Posterior vena cava (tissue), 2 donors: ENCODE data around the gene IGFBP6. TPM values are rescaled to one million over a fixed set of nuclear protein-coding genes. Genes with fewer than 3 reads are reported as not detected.
"Not testable (repeated sequence)": the region's sequence is repeated elsewhere in the genome, so short reads cannot be mapped to it uniquely, and the experiment has no call there.

Experiments used
- DNase-seq: peaks from one replicate; pipeline ENCODE4 v3.0.0-alpha.2; 2020; ENCODE audit warnings: low spot score
- intact Hi-C, 2 donors: fragments of 100-400 bp; cut with DNase I; formaldehyde crosslinking; loops; one replicate each; pipeline versions ENCODE4 v1.14.1 to v1.14.2; 2022 to 2023
- total RNA-seq, 2 donors: library from RNA; stranded (reverse); fragmentation: NEBNext Ultra II Directional; extraction: Animal tissue kit (Norgen Biotek cat#: 25700); gene quantifications; one replicate each; pipeline ENCODE4 v1.2.1, GENCODE V29; 2021
- donor health status: DM: yes; HTN: yes; CAD: no.
- donor health status: DM: yes; HTN: yes; CAD: no.

The IGFBP6 gene
- total RNA-seq, 2 donors from 2014 or later, result 679 to 733 TPM

DNA sequence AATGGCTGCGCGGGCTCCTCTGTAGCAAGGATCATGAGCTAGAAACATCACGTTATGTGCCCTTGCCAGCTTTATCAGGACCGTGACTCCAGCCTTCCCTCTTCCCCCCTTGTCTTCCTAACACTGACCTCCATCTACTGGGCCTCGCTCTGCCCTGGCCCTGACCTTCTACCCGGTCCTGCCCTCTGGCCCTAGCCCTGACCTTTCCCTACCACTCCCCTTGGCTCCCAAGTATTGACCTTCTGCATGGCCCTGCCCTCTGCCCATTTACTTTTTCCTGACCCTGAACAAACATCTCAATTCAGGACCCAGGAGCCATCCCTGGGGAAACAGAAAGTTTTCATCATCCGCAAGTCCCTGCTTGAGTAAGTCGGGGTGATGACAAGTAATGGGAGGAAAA lies 7.8 kb downstream of the IGFBP6 start:
- intact Hi-C loops, result no loop called here
- no peak for DNase-seq

DNA sequence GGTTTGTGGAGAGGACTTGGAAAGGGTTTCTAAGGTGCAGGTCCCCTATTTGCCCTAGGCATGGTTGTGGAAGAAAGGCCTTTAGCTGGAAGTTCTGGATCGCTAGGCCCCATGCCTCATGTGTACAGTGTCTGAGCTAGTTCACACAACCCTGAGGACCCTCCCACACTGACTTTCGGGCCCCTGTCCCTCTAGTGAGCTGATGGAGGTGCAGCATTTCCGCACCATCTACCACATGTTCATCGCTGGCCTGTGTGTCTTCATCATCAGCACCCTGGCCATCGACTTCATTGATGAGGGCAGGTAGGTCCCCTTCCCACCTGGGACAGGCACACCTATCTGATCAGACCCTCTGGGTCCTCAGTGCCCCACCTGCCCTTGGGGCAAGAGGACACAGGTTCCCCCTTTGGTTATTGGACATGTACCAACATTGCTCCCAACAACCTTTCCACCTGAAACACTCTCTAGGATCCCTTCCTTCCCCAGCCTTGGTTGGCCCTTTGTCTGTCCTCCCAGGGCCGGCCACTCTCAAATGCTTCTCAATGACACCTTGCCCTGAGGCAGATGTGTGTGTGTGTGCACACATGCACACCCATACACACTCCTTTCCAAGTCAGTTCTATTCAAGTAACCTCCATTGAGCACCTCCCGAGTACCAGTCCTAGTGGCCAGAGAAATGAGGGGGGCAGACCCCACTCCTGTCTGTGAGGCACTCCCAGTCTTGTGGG lies 8.4 kb downstream of the IGFBP6 start:
- intact Hi-C loops, result no loop called here
- DNase-seq, result no peak

DNA sequence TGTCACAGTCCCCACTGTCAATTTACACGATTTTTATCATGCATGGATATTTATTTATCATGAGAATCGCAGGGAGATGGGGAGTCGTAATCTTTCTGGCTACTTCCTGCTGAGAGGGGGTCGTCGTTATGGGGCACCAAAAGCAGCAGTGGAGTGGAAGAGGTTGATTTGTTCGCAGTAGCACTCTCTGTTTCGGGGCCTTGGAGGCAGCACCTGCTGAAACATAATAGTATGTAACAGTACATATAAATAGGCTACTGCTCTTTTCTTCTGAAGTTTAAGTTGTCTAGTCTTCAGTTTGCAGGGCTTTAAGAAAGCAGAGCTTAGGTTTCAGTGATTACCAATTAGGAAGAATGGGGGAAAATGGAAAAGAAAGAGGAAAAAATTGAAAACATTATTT lies 9.7 kb downstream of the IGFBP6 start:
- no peak for DNase-seq
- intact Hi-C loops, result no loop called here

DNA sequence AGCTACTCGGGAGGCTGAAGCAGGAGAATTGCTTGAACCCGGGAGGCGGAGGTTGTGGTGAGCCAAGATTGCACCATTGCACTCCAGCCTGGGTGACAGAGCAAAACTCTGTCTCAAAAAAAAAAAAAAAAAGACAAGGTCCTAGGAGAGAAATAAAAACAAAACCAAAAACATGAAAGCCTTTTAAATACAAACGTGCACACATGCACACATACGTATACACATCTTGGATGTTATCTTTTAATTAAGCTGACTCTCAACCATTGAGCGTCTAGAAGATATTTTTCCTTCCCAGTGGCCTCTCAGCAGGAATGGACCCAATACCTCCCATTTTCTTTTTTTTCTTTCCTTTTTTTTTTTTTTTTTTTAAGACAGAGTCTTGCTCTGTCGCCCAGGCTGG lies 15.0 kb downstream of the IGFBP6 start:
- DNase-seq, intact Hi-C loops: not testable (repeated sequence)

DNA sequence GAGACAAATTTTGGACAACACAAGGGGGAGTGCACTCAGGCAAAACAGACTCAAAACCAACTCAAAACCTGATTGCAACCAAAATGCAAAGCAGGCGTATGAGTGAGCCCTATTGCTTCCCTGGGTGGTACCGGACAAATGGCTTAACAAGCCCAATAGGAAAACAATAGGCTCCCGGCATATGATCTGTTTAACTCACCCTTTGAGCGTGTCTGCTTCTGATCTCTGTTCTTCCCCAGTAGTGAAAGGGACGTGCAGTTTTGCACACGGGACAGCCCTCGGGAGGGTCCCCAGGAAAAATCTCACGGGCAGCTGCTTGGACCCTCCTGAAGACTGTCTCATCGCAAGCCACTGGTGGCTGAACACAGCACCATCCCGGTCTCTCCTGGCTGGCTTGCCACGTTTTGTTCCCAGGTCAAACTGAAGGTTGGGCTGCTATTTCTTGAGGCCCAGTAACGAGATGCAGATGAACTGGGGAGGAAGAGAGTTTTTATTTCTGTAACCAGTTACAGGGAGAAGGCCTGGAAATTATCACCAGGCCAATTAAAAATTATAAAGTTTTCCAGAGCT lies 15.8 kb downstream of the IGFBP6 start:
- no peak for DNase-seq
- intact Hi-C loops, result no loop called here

DNA sequence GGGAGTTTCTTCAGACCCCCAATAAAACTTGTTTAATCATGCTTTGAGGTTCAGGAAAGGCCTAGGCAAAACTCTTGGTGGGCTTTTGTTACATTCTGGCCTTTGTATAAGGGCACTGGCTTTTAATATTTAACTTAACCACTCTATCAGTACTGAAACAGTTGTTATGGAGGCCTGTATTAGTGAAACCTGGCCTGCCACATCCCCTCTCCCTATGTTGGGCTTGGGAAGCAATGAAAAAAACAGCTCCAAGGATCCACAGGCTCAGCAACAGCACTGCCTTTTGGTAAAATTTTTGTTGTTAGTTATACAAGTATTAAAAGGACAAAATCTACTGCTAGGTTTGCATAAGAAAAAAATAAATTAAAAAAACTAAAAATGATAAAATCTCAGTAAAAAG lies 16.5 kb downstream of the IGFBP6 start:
- intact Hi-C loops, result no loop called here
- no peak for DNase-seq

DNA sequence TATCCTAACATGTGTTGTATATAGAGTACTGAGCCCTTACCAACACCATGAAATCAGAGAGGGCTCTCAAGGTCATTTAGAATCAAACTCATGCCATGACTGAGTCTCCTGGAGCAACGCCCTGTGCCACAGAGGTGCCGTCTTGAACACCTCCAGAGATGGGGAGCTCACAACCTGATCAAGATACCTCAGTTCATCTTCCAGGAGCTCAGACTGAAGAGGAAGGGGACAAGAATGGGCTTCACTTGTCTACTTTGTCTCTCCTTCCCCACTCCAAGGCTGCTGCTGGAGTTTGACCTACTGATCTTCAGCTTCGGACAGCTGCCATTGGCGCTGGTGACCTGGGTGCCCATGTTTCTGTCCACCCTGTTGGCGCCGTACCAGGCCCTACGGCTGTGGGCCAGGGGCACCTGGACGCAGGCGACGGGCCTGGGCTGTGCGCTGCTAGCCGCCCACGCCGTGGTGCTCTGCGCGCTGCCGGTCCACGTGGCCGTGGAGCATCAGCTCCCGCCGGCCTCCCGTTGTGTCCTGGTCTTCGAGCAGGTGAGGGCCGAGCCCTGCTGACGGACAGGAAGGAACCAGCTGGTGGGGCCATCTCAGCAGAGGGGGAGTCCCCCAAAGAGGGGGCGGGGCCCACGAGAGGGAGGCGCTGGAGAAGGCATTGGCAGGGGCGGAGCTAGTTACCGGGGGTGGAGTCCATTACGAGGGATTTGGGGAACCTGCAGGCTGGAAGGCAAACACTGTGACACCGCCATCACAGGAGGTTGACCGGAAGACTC lies 17.8 kb downstream of the IGFBP6 start:
- intact Hi-C loops, result no loop called here
- DNase-seq, result no peak

DNA sequence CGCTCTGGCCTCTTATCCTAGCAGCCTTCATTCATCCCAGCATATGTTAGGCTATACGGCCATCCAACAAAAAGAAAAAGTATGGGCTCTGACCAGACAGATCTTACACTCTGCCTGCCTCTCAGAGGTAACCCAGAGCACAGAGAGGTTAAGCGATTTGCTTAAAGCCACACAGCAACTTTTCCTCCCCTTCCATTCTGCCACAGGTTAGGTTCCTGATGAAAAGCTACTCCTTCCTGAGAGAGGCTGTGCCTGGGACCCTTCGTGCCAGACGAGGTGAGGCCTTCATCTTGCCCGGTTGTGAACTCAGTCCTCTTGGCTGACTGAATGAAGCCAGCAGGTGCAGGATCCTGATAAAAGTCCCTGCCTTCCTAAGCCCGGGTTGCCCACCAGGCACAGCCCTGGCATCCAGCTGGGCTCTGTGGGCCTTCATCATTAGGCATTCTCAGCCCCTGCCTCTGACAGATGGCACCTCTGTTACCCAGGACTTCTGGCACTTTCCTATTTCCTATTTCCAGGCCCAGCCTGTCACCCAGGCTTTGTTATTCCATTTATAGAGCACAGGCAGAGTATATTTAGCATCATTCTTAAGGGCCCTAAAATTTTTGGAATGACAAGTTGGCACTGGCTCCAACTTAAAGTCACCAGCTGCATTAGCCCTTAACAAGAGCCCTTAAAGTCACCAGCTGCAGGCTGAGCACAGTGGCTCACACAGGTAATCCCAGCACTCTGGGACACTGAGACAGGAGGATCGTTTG lies 18.6 kb downstream of the IGFBP6 start:
- intact Hi-C loops, result no loop called here
- no peak for DNase-seq

DNA sequence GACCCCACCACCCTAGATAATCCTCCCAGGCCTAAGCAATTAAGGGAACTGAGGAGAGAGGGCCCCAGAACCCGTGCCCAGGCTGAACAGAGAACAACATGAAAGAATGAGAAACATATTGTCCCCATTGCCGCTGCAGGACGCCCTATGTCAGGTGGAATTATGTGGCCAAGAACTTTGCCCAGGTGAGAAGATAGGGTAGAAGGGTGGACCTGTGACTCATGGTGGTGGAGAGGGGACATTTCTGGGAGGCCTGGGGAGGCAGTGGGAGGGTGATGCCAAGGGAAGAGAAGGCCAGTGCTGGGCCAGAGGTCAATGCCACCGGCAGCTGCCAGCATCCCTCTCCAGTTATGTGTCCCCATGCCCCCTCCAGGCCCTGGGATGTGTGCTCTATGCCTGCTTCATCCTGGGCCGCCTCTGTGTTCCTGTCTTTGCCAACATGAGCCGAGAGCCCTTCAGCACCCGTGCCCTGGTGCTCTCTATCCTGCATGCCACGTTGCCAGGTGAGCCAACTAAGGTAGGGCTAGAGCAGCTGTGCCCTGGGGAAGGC lies 21.4 kb downstream of the IGFBP6 start:
- intact Hi-C loops, result no loop called here
- no peak for DNase-seq

DNA sequence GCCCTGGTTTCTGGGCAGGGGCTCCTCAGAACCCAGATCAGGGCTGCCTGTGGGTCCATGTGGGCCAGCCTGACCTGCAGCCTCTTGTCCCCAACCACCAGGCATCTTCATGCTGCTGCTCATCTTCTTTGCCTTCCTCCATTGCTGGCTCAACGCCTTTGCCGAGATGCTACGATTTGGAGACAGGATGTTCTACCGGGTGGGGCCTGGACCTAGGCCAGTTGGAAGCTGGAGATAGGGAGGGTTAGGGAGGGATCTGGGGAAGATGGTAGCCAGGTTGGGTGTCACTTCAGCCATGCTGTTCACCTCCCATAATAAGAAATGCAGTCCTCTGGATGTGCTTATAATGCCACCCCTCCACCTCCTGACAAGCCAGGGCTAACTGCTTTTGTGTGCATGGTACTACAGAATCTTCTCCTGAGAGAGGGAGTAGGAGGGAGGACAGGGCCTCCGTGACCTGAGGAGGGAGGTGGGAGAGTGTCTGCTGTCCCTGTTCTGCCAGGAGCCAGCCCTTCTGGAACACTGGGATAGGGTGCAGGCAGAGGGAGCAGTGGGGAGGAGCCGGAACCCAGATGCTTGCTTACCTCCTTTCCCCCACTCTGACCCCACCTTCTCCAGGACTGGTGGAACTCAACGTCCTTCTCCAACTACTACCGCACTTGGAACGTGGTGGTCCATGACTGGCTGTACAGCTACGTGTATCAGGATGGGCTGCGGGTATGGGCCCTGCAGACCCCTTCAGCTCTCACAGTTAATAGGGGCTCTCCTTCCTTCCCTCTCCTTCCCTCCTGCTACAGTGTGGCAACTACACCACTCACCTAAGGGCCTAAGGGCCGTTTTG lies 23.4 kb downstream of the IGFBP6 start:
- intact Hi-C loops, result no loop called here
- no peak for DNase-seq

DNA sequence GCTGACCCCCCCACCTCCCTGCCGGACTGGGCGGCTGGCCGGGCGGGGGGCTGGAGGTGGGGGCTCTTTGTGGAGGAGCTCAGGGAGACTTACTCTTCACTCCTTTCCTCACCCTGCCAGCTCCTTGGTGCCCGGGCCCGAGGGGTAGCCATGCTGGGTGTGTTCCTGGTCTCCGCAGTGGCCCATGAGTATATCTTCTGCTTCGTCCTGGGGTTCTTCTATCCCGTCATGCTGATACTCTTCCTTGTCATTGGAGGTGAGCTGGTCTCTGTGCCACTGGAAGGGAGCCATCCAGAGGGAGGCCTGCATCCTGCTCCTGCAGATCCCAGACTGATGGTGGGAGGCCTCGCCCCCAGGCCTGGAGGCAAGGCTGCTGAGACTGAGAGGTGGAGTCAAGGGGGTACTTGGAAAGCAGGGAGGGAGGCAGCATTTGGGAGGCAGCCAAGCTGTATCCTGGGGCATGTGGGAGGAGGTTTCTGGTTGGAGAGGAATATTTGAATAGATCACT lies 25.5 kb downstream of the IGFBP6 start:
- intact Hi-C loops, result no loop called here
- DNase-seq, result no peak

DNA sequence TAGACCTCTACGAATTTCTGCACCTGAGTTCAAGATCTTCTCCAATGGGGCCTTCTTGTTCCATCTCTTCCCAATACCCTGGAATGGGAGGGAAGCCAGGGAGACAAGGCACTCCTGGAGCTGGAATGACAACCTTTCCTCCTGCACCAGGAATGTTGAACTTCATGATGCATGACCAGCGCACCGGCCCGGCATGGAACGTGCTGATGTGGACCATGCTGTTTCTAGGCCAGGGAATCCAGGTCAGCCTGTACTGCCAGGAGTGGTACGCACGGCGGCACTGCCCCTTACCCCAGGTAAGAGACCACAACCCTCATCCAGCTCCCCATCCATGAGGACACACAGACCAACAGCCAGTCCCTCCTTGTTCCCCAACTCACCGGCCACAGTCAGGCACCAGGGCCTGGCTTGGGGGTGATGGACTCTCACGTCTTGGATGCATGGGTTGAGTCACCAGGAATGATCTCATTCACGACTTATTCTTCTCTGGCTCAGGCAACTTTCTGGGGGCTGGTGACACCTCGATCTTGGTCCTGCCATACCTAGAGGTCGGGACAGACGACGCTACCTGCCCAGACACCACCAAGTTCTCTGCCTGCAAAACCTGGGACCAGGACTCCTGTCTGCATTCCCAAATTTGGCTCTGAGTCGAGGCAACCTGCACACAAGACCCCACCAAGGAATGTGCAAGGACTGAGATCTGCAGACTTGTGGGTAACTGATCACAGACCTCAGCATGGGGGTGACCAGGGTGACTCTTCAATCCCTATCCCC lies 26.3 kb downstream of the IGFBP6 start:
- DNase-seq, result no peak
- intact Hi-C loops, result no loop called here

DNA sequence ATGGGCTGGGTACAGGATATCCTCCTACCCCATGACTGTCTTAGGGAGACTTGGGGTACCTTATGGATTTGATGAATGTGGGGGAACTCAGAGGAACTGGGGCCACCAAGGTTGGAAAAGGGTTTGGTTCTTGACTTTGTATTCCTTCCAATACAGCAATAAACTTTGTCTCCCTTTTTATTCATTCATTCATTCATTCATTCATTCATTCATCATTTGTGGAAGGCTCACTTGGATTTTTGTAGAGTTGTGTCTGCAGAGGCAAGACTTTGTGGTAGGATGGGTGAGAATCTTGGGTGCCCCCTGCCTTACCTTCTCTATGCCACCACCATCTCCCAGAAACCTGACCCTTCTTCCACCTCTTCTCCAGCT lies 26.9 kb downstream of the IGFBP6 start:
- no peak for DNase-seq
- intact Hi-C loops, result no loop called here

DNA sequence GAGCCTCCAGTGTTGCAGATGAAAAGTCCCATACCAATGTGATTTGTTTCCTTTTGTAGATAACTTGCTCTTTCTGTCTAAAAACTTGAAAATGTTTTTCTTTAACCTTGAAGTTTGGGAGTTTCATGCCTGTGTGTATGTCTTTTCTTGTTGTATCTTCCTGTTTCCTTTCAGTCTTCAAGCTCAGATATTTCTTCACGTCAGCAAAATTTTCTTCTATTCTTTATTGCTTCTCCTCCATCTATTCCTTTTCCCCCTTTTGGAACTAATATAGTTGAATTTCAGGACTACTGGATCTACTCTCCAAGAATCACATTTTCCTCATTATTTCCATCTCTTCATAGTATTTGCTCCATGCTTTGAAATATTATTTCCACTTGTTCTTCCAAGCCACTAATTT lies 29.7 kb downstream of the IGFBP6 start:
- intact Hi-C loops, result no loop called here
- DNase-seq, result no peak

DNA sequence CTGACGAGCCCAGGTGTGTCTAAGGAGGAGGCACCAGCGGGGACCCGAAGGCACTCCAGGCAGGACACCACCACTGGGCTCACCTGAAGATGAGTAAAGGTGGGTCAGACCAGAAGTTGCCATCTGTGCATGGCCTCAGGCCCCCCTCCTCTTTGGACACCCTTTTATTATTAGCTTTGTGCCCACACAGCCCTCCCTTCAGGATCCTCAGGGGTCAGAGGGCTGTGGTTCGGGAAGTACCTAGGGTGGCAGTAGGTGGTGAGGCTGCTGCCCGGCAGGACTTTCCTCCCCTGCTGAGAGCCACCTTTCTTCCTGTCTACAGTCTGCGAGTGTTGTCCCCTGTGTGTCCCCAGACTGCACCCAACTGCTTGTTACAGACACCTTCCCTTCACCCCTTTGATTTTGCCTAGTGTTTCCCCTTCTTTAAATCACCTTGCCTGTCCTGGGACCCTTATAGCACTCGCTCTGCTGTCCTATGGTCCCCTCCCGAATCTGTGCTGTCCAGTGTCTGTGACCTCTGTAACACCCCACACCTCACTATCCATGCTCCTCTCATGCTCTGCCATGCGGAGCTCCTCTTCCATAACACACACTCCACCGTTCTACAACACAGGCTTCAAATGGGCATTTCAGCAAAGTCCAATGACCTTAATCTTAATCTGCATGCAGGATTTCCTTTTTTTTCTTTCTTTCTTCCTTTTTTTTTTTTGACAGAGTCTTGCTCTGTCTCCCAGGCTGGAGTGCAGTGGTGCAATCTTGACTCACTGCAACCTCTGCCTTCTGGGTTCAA lies 31.5 kb downstream of the IGFBP6 start:
- no peak for DNase-seq
- intact Hi-C loops, result no loop called here

DNA sequence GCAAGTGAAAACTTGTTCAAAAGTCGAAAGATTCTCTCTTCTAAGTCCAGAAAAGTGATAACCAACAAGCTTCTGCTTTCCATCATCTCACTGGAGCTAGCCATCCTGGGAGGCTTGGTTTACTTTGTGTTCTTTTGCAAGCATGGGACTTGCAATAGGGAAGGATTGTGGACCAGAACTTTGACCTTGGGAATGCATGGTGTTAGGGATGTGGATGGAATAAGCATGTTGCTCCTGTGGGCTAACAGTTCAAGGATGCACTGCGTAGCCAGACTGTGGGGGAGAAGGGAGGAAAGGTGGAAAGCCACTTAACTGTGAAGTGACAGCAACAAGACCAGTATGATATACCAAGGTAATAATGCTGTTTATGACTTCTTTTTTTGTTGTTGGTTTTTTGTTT lies 34.4 kb downstream of the IGFBP6 start:
- intact Hi-C loops, result no loop called here
- DNase-seq, result no peak

DNA sequence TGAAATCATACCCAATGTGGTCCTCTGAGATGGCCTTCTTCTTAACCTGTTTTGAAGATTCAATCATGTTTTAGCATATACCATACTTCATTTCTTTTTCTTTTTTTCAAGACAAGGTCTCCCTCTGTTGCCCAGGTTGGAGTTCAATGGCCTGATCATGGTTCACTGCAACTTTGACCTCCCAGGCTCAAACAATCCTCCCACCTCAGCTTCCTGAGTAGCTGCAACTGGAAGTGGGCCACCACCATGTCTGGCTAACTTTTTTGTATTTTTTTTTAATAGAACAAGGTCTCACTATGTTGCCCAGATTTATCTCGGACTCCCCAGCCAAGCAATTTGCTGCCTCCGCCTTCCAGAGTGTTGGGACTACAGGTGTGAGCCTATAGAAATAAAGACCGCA lies 36.3 kb downstream of the IGFBP6 start:
- no peak for DNase-seq
- intact Hi-C loops, result no loop called here
